ENCODE measurements around the gene ZNF592. TPM values are rescaled to one million over a fixed set of nuclear protein-coding genes. Genes with fewer than 3 reads are reported as not detected.
A peak's percentile ranks its signal among the peaks of the same experiment; 100 is the strongest.

The ZNF592 gene
- total RNA-seq, 2 experiments from 2014 or later = 18.1 to 18.3 TPM

GRCh38 chr15:84714372-84714771 is 34.0 kb upstream of the ZNF592 start:
- ChIA-PET CTCF (interaction anchor here (1.0 to 1.2 kb wide), 2 partner anchors 28 to 37 kb away, joined by 3 read pairs; no protein-coding TSS in a partner anchor), POLR2A (interaction anchor here (0.6 to 1.3 kb wide), 3 partner anchors 11 to 60 kb away, joined by 3 to 6 read pairs (median 3); partner anchors contain the start of gene WDR73)
- no peaks in the 10 kb centered on the region for H3K9me3 Mint-ChIP-seq
- no peak overlapping the region for H3K27ac Mint-ChIP-seq
- H3K4me1 Mint-ChIP-seq (ENCODE audit: low read depth) = peaks cover 43% of the 10 kb centered on the region
- peak overlapping the region; percentile 83 for H3K4me3 Mint-ChIP-seq
- intact Hi-C loops (cut with micrococcal nuclease) = no loop called here
- TF ChIP-seq CTCF (IDR thresholded peaks at IDR 0.05) = no peak
- ATAC-seq (no peak), DNase-seq (no peak)
- peaks cover 20% of the 10 kb centered on the region for H3K36me3 Mint-ChIP-seq (ENCODE audit: low read depth)
- no peaks in the 10 kb centered on the region for H3K27me3 Mint-ChIP-seq

GRCh38 chr15:84714821-84715220 is 33.6 kb upstream of the ZNF592 start:
- Mint-ChIP-seq H3K9me3 (no peaks in the 10 kb centered on the region), H3K27ac (peak overlapping the region; percentile 88), H3K27me3 (no peaks in the 10 kb centered on the region), H3K4me3 (peak overlapping the region; percentile 83), H3K36me3 (ENCODE audit: low read depth) (peaks cover 20% of the 10 kb centered on the region), H3K4me1 (ENCODE audit: low read depth) (peaks cover 43% of the 10 kb centered on the region)
- ATAC-seq = no peak
- no peak for DNase-seq
- ChIA-PET CTCF (interaction anchor here (1.2 to 2.9 kb wide), 5 partner anchors 19 to 116 kb away, joined by 3 to 11 read pairs (median 8); partner anchors contain the start of gene ZNF592), POLR2A (interaction anchor here (0.6 to 3.1 kb wide), 6 partner anchors 10 to 67 kb away, joined by 3 to 28 read pairs (median 6); partner anchors contain the start of gene WDR73)
- no peak for TF ChIP-seq CTCF (IDR thresholded peaks at IDR 0.05)
- intact Hi-C loops (cut with micrococcal nuclease) = loop anchor here (5.0 kb wide), 1 partner anchor 47 kb away; no protein-coding TSS in a partner anchor

- POLR2A ChIA-PET = interaction anchor here (0.6 to 3.1 kb wide), 10 partner anchors 9 to 67 kb away, joined by 3 to 28 read pairs (median 7); partner anchors contain the start of genes NMB and WDR73
- Mint-ChIP-seq H3K27me3 (no peaks in the 10 kb centered on the region), H3K9me3 (no peaks in the 10 kb centered on the region), H3K4me3 (peak overlapping the region; percentile 83), H3K36me3 (ENCODE audit: low read depth) (peaks cover 20% of the 10 kb centered on the region), H3K27ac (peak overlapping the region; percentile 88), H3K4me1 (ENCODE audit: low read depth) (peaks cover 44% of the 10 kb centered on the region)
- ATAC-seq (peak; percentile 23), DNase-seq (peak; percentile 73)
- intact Hi-C loops (cut with micrococcal nuclease) = loop anchor here (5.0 kb wide), 1 partner anchor 47 kb away; no protein-coding TSS in a partner anchor
- CTCF ChIA-PET = interaction anchor here (1.1 to 2.9 kb wide), 9 partner anchors 9 to 117 kb away, joined by 3 to 11 read pairs (median 5); partner anchors contain the start of gene ZNF592
- no peak for TF ChIP-seq CTCF (IDR thresholded peaks at IDR 0.05)
Observed at GRCh38 chr15:84715441-84716035, 32.9 kb upstream of the ZNF592 start.

- no peaks in the 10 kb centered on the region for H3K9me3 Mint-ChIP-seq
- peak within 1 kb of the TSS; percentile 83 for H3K4me3 Mint-ChIP-seq
- TF ChIP-seq CTCF (IDR thresholded peaks at IDR 0.05) = no peak
- H3K36me3 Mint-ChIP-seq (ENCODE audit: low read depth) = peaks cover 18% of the 10 kb centered on the region
- ChIA-PET CTCF (interaction anchor here (0.8 to 2.9 kb wide), 13 partner anchors 9 to 128 kb away, joined by 3 to 11 read pairs (median 4); partner anchors contain the start of gene ZNF592), POLR2A (interaction anchor here (0.6 to 3.1 kb wide), 14 partner anchors 8 to 161 kb away, joined by 3 to 28 read pairs (median 6); partner anchors contain the start of genes NMB and WDR73)
- ATAC-seq = peak; percentile 93
- H3K27me3 Mint-ChIP-seq = no peaks in the 10 kb centered on the region
- H3K27ac Mint-ChIP-seq = peak within 1 kb of the TSS; percentile 88
- peaks cover 47% of the 10 kb centered on the region for H3K4me1 Mint-ChIP-seq (ENCODE audit: low read depth)
- peak; percentile 93 for DNase-seq
- intact Hi-C loops (cut with micrococcal nuclease) = loop anchor here (5.0 kb wide), 1 partner anchor 46 kb away; no protein-coding TSS in a partner anchor
Observed at GRCh38 chr15:84716036-84716732, 32.2 kb upstream of the ZNF592 start, which contains the start of gene SEC11A. Gene SEC11A (minus strand): TSS chr15:84716139. CDS start chr15:84716075, 64 bp downstream.
